ENCODE measurements around the gene EXOSC2.

- TF ChIP-seq CTCF (IDR thresholded peaks at IDR 0.05) (no peak), ZFX (IDR thresholded peaks at IDR 0.05; ENCODE audit: borderline replicate concordance) (no peak)
Measured at GRCh38 chr9:130746434-130747212, 53.0 kb downstream of the EXOSC2 start.

All from 22Rv1 (cell line).